Measurements from ENCODE around the gene COX6B2. TPM values are rescaled to one million over a fixed set of nuclear protein-coding genes. Genes with fewer than 3 reads are reported as not detected.

The COX6B2 gene
- total and polyA plus RNA-seq, 2 donors: 2.6 to 40.4 TPM

DNA sequence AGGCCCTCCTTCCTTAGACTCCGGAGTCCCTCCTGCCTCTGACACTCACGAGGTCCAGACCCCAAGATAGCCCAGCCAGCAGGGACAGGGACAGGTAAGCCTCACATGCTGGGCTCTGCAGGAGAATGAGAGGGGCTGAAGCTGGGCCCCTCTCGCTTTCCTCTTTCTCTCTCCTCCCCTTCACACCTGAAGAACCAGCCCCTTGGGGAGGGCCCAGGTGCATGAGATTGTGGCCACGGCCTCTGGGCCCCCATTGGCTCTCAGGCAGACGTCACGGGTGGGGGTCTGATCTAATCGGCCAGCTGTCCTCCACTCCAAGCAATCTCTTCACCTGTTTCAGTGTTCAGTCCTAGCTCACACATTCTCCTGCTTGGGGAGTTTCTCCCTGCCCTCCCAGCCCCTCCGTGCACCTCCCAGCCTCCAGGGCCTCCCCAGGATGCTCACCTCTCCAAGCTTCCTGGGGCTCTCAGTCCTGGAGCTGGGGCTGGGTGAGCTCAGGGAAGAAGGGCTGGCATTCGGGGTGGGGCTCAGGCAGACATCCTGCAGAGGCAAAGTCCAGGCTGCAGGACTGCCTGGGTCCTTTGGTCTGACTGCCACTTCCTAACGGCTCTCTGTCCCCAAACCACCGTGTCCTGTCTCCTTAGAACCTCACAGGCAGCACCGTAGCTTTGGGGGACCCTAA lies 32.2 kb downstream of the COX6B2 start:
- 60% methylated on average over 12 of the region's 12 CpGs for WGBS
- no peak overlapping the region for H3K4me3 ChIP-seq (ENCODE audit: low read length in 2 of 2)
- H3K9me3 ChIP-seq (ENCODE audit: control insufficient read depth in 2 of 2, insufficient read depth in 1 of 2, low read length in 1 of 2): no peaks in the 10 kb centered on the region
- peaks cover 0 to 19% of the 10 kb centered on the region in 2 donors for H3K4me1 ChIP-seq (ENCODE audit: control insufficient read depth in 2 of 2, insufficient read depth in 2 of 2, low read length in 2 of 2)
- H3K36me3 ChIP-seq (ENCODE audit: control insufficient read depth in 2 of 2, insufficient read depth in 2 of 2, low read length in 1 of 2): no peaks in the 10 kb centered on the region
- H3K27ac ChIP-seq (ENCODE audit: low read depth in 1 of 2, low read length in 1 of 2): no peak overlapping the region
- H3K27me3 ChIP-seq (ENCODE audit: control insufficient read depth in 2 of 2, insufficient read depth in 1 of 2, low read length in 1 of 2): no peaks in the 10 kb centered on the region
- DNase-seq (ENCODE audit: low read depth in 6 of 9, low spot score in 9 of 9): no peak

GRCh38 chr19:55321466-55322137 lies 32.9 kb downstream of the COX6B2 start:
- H3K27ac ChIP-seq (ENCODE audit: low read depth in 1 of 2, low read length in 1 of 2): no peak overlapping the region
- H3K27me3 ChIP-seq (ENCODE audit: control insufficient read depth in 2 of 2, insufficient read depth in 1 of 2, low read length in 1 of 2): no peaks in the 10 kb centered on the region
- H3K36me3 ChIP-seq (ENCODE audit: control insufficient read depth in 2 of 2, insufficient read depth in 2 of 2, low read length in 1 of 2): no peaks in the 10 kb centered on the region
- H3K4me3 ChIP-seq (ENCODE audit: low read length in 2 of 2): no peak overlapping the region
- H3K9me3 ChIP-seq (ENCODE audit: control insufficient read depth in 2 of 2, insufficient read depth in 1 of 2, low read length in 1 of 2): no peaks in the 10 kb centered on the region
- DNase-seq (ENCODE audit: low read depth in 6 of 9, low spot score in 9 of 9): no peak
- peaks cover 0 to 19% of the 10 kb centered on the region in 2 donors for H3K4me1 ChIP-seq (ENCODE audit: control insufficient read depth in 2 of 2, insufficient read depth in 2 of 2, low read length in 2 of 2)
- 42% methylated on average over 9 of the region's 9 CpGs for WGBS

- no peak overlapping the region for H3K4me3 ChIP-seq (ENCODE audit: low read length in 2 of 2)
- peaks cover 0 to 19% of the 10 kb centered on the region in 2 donors for H3K4me1 ChIP-seq (ENCODE audit: control insufficient read depth in 2 of 2, insufficient read depth in 2 of 2, low read length in 2 of 2)
- DNase-seq (ENCODE audit: low read depth in 6 of 9, low spot score in 9 of 9): no peak
- no peak overlapping the region for H3K27ac ChIP-seq (ENCODE audit: low read depth in 1 of 2, low read length in 1 of 2)
- WGBS: 91% methylated on average over 8 of the region's 8 CpGs
- H3K27me3 ChIP-seq (ENCODE audit: control insufficient read depth in 2 of 2, insufficient read depth in 1 of 2, low read length in 1 of 2): no peaks in the 10 kb centered on the region
- no peaks in the 10 kb centered on the region for H3K36me3 ChIP-seq (ENCODE audit: control insufficient read depth in 2 of 2, insufficient read depth in 2 of 2, low read length in 1 of 2)
- H3K9me3 ChIP-seq (ENCODE audit: control insufficient read depth in 2 of 2, insufficient read depth in 1 of 2, low read length in 1 of 2): no peaks in the 10 kb centered on the region
These were observed 33.6 kb downstream of the COX6B2 start for GRCh38 chr19:55320844-55321419.

GRCh38 chr19:55319785-55320184 lies 34.7 kb downstream of the COX6B2 start:
- 93% methylated on average over 21 of the region's 21 CpGs for WGBS

GRCh38 chr19:55316646-55317045 lies 37.9 kb downstream of the COX6B2 start:
- Histone ChIP-seq H3K4me3 (ENCODE audit: low read length in 2 of 2) (no peak overlapping the region), H3K9me3 (ENCODE audit: control insufficient read depth in 2 of 2, insufficient read depth in 1 of 2, low read length in 1 of 2) (no peaks in the 10 kb centered on the region), H3K27ac (ENCODE audit: low read depth in 1 of 2, low read length in 1 of 2) (no peak overlapping the region), H3K27me3 (ENCODE audit: control insufficient read depth in 2 of 2, insufficient read depth in 1 of 2, low read length in 1 of 2) (no peaks in the 10 kb centered on the region), H3K36me3 (ENCODE audit: control insufficient read depth in 2 of 2, insufficient read depth in 2 of 2, low read length in 1 of 2) (no peaks in the 10 kb centered on the region), H3K4me1 (ENCODE audit: control insufficient read depth in 2 of 2, insufficient read depth in 2 of 2, low read length in 2 of 2) (peaks cover 0 to 7% of the 10 kb centered on the region in 2 donors)
- no peak for DNase-seq (ENCODE audit: low read depth in 6 of 9, low spot score in 9 of 9)
- WGBS: 95% methylated on average over 8 of the region's 8 CpGs

More at GRCh38 chr19:55319785-55320184, 34.7 kb downstream of the COX6B2 start:
- Histone ChIP-seq H3K36me3 (ENCODE audit: control insufficient read depth in 2 of 2, insufficient read depth in 2 of 2, low read length in 1 of 2) (no peaks in the 10 kb centered on the region), H3K9me3 (ENCODE audit: control insufficient read depth in 2 of 2, insufficient read depth in 1 of 2, low read length in 1 of 2) (no peaks in the 10 kb centered on the region), H3K27ac (ENCODE audit: low read depth in 1 of 2, low read length in 1 of 2) (no peak overlapping the region), H3K4me3 (ENCODE audit: low read length in 2 of 2) (no peak overlapping the region), H3K4me1 (ENCODE audit: control insufficient read depth in 2 of 2, insufficient read depth in 2 of 2, low read length in 2 of 2) (peaks cover 0 to 16% of the 10 kb centered on the region in 2 donors), H3K27me3 (ENCODE audit: control insufficient read depth in 2 of 2, insufficient read depth in 1 of 2, low read length in 1 of 2) (no peaks in the 10 kb centered on the region)
- peak in 2 of 9 donors; percentile 31 to 36 for DNase-seq (ENCODE audit: low read depth in 6 of 9, low spot score in 9 of 9)

GRCh38 chr19:55315956-55316525 lies 38.5 kb downstream of the COX6B2 start:
- H3K4me3 ChIP-seq (ENCODE audit: low read length in 2 of 2): no peak overlapping the region
- peaks cover 0 to 1% of the 10 kb centered on the region in 2 donors for H3K4me1 ChIP-seq (ENCODE audit: control insufficient read depth in 2 of 2, insufficient read depth in 2 of 2, low read length in 2 of 2)
- H3K27ac ChIP-seq (ENCODE audit: low read depth in 1 of 2, low read length in 1 of 2): no peak overlapping the region
- DNase-seq (ENCODE audit: low read depth in 6 of 9, low spot score in 9 of 9): no peak
- no peaks in the 10 kb centered on the region for H3K27me3 ChIP-seq (ENCODE audit: control insufficient read depth in 2 of 2, insufficient read depth in 1 of 2, low read length in 1 of 2)
- 91% methylated on average over 13 of the region's 13 CpGs for WGBS
- H3K36me3 ChIP-seq (ENCODE audit: control insufficient read depth in 2 of 2, insufficient read depth in 2 of 2, low read length in 1 of 2): no peaks in the 10 kb centered on the region
- no peaks in the 10 kb centered on the region for H3K9me3 ChIP-seq (ENCODE audit: control insufficient read depth in 2 of 2, insufficient read depth in 1 of 2, low read length in 1 of 2)

- Histone ChIP-seq H3K4me3 (ENCODE audit: low read length in 2 of 2) (no peak overlapping the region), H3K36me3 (ENCODE audit: control insufficient read depth in 2 of 2, insufficient read depth in 2 of 2, low read length in 1 of 2) (no peaks in the 10 kb centered on the region), H3K9me3 (ENCODE audit: control insufficient read depth in 2 of 2, insufficient read depth in 1 of 2, low read length in 1 of 2) (no peaks in the 10 kb centered on the region), H3K27me3 (ENCODE audit: control insufficient read depth in 2 of 2, insufficient read depth in 1 of 2, low read length in 1 of 2) (no peaks in the 10 kb centered on the region), H3K27ac (ENCODE audit: low read depth in 1 of 2, low read length in 1 of 2) (no peak overlapping the region), H3K4me1 (ENCODE audit: control insufficient read depth in 2 of 2, insufficient read depth in 2 of 2, low read length in 2 of 2) (no peaks in the 10 kb centered on the region)
- WGBS: 96% methylated on average over 8 of the region's 8 CpGs
- DNase-seq (ENCODE audit: low read depth in 6 of 9, low spot score in 9 of 9): no peak
These were observed 40.1 kb downstream of the COX6B2 start for GRCh38 chr19:55314396-55314795.

DNA sequence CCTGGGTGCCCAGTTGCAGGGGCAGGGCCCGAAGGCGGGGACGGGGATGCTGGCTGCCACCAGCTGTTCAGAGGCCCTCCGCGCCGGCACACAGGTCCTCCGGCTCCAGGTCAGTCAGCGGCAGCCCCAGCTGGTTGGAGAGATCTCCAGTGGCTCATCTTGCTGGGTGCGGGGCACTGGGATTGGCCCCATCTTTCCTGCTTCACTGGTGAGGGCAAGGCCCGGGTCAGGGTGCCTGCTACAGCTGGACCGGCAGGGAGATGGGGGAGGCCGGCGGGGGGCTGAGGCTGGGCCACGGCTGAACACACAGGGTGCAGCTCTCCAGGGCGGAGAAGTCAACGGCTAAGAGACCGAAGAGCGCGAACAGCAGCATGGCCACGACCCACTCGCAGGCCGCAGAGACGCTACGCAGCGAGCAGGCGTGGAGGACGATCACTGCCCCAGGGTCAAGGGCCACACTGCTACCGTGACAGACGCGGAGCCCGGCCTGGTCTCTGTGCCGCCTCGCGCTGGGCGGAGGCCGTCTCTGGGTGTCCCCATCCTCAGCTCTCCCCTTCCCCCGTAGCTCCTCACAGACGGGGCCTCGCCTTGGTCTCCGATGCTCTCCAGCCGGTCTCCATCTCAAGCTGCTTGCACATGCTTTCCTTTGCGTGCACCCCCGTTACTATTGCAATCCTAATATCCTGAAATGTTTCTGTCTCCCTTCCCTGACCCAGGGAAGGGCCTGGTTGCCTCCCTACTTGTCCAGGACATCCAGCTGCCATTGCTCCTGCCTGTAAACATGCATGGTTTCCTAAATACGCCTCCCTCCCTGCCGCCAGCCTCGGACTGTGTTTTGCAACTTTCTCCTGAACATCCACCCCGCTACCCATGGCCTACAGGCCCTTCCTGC lies 41.7 kb downstream of the COX6B2 start:
- H3K36me3 ChIP-seq (ENCODE audit: control insufficient read depth in 2 of 2, insufficient read depth in 2 of 2, low read length in 1 of 2): no peaks in the 10 kb centered on the region
- H3K9me3 ChIP-seq (ENCODE audit: control insufficient read depth in 2 of 2, insufficient read depth in 1 of 2, low read length in 1 of 2): no peaks in the 10 kb centered on the region
- no peak for DNase-seq (ENCODE audit: low read depth in 6 of 9, low spot score in 9 of 9)
- H3K27ac ChIP-seq (ENCODE audit: low read depth in 1 of 2, low read length in 1 of 2): no peak overlapping the region
- 97% methylated on average over 47 of the region's 47 CpGs for WGBS
- H3K4me1 ChIP-seq (ENCODE audit: control insufficient read depth in 2 of 2, insufficient read depth in 2 of 2, low read length in 2 of 2): no peaks in the 10 kb centered on the region
- H3K4me3 ChIP-seq (ENCODE audit: low read length in 2 of 2): no peak overlapping the region
- H3K27me3 ChIP-seq (ENCODE audit: control insufficient read depth in 2 of 2, insufficient read depth in 1 of 2, low read length in 1 of 2): no peaks in the 10 kb centered on the region
